Measurements from ENCODE around the gene TUBA8. TPM values are rescaled to one million over a fixed set of nuclear protein-coding genes. Genes with fewer than 3 reads are reported as not detected.

Gene TUBA8
- total and polyA plus RNA-seq, 2 experiments from 2014 or later, result 0.32 TPM; not detected in 1

- H3K79me2 ChIP-seq (ENCODE audit: insufficient read depth), result no peaks in the 10 kb centered on the region
- TF ChIP-seq EZH2phosphoT487 (IDR thresholded peaks at IDR 0.05; ENCODE audit: insufficient read depth, low read depth) (no peak), EZH2 (IDR thresholded peaks at IDR 0.05; ENCODE audit: insufficient read depth, poor library complexity, severe bottlenecking) (no peak)
- H3K4me3 ChIP-seq, result peak overlapping the region; percentile 12
- peak overlapping the region; percentile 56 for H3K27ac ChIP-seq
- no peaks in the 10 kb centered on the region for H4K20me1 ChIP-seq (ENCODE audit: insufficient read depth)
- DNase-seq, result peak; percentile 44
- in situ Hi-C loops (cut with MboI), result no loop called here
- H3K27me3 ChIP-seq (replicated peaks; ENCODE audit: insufficient read depth), result no peaks in the 10 kb centered on the region
- H3K9me3 ChIP-seq (ENCODE audit: low read depth), result no peaks in the 10 kb centered on the region
- peak overlapping the region; percentile 55 for H3K4me2 ChIP-seq (ENCODE audit: unreplicated experiment)
- H3F3A ChIP-seq (ENCODE audit: insufficient read depth), result no peaks in the 10 kb centered on the region
- H3K9me2 ChIP-seq (ENCODE audit: insufficient read depth), result no peaks in the 10 kb centered on the region
- H3K4me1 ChIP-seq (ENCODE audit: insufficient read depth), result peaks cover 16% of the 10 kb centered on the region
- no peaks in the 10 kb centered on the region for H3K36me3 ChIP-seq (ENCODE audit: low read depth)
- H2AFZ ChIP-seq, result peak overlapping the region; percentile 82
- 33 to 34% methylated on average over 14 of the region's 14 CpGs for WGBS, 2 experiments (ENCODE audit: low coverage in 1 of 2, low lambda C conversion rate in 2 of 2, missing lambda C conversion rate in 2 of 2)
- H3K9ac ChIP-seq, result peak overlapping the region; percentile 48; the same call in 1 of the 2 replicates
These were observed 42.9 kb upstream of the TUBA8 start for GRCh38 chr22:18067548-18068341.

- peak; percentile 71 for DNase-seq
- Histone ChIP-seq H3F3A (ENCODE audit: insufficient read depth) (no peaks in the 10 kb centered on the region), H3K27ac (peak overlapping the region; percentile 56), H4K20me1 (ENCODE audit: insufficient read depth) (no peaks in the 10 kb centered on the region), H2AFZ (peak overlapping the region; percentile 82), H3K79me2 (ENCODE audit: insufficient read depth) (no peaks in the 10 kb centered on the region), H3K9ac (peak overlapping the region; percentile 48; the same call in 1 of the 2 replicates), H3K4me3 (peak overlapping the region; percentile 12), H3K9me3 (ENCODE audit: low read depth) (no peaks in the 10 kb centered on the region), H3K4me2 (ENCODE audit: unreplicated experiment) (peak overlapping the region; percentile 55), H3K9me2 (ENCODE audit: insufficient read depth) (no peaks in the 10 kb centered on the region), H3K36me3 (ENCODE audit: low read depth) (no peaks in the 10 kb centered on the region), H3K27me3 (replicated peaks; ENCODE audit: insufficient read depth) (no peaks in the 10 kb centered on the region), H3K4me1 (ENCODE audit: insufficient read depth) (peaks cover 16% of the 10 kb centered on the region)
- TF ChIP-seq EZH2 (IDR thresholded peaks at IDR 0.05; ENCODE audit: insufficient read depth, poor library complexity, severe bottlenecking) (no peak), EZH2phosphoT487 (IDR thresholded peaks at IDR 0.05; ENCODE audit: insufficient read depth, low read depth) (no peak)
- in situ Hi-C loops (cut with MboI), result no loop called here
- WGBS, 2 experiments (ENCODE audit: low coverage in 1 of 2, low lambda C conversion rate in 2 of 2, missing lambda C conversion rate in 2 of 2), result 8 to 15% methylated on average over 3 of the region's 3 CpGs
These were observed 42.1 kb upstream of the TUBA8 start for GRCh38 chr22:18068381-18068988.

- H3K79me2 ChIP-seq (ENCODE audit: insufficient read depth), result no peaks in the 10 kb centered on the region
- H3K9me3 ChIP-seq (ENCODE audit: low read depth), result no peaks in the 10 kb centered on the region
- H3K36me3 ChIP-seq (ENCODE audit: low read depth), result no peaks in the 10 kb centered on the region
- TF ChIP-seq EZH2phosphoT487 (IDR thresholded peaks at IDR 0.05; ENCODE audit: insufficient read depth, low read depth), result no peak
- no peak for TF ChIP-seq EZH2 (IDR thresholded peaks at IDR 0.05; ENCODE audit: insufficient read depth, poor library complexity, severe bottlenecking)
- no peaks in the 10 kb centered on the region for H4K20me1 ChIP-seq (ENCODE audit: insufficient read depth)
- no peak overlapping the region for H3K9ac ChIP-seq
- peaks cover 16% of the 10 kb centered on the region for H3K4me1 ChIP-seq (ENCODE audit: insufficient read depth)
- H2AFZ ChIP-seq, result 0 out of 2 replicates have a peak overlapping the region, but pooled peaks have one; percentile 82
- H3K27ac ChIP-seq, result no peak overlapping the region
- in situ Hi-C loops (cut with MboI), result no loop called here
- H3K27me3 ChIP-seq (replicated peaks; ENCODE audit: insufficient read depth), result no peaks in the 10 kb centered on the region
- H3K9me2 ChIP-seq (ENCODE audit: insufficient read depth), result no peaks in the 10 kb centered on the region
- no peak overlapping the region for H3K4me2 ChIP-seq (ENCODE audit: unreplicated experiment)
- no peak overlapping the region for H3K4me3 ChIP-seq
- H3F3A ChIP-seq (ENCODE audit: insufficient read depth), result no peaks in the 10 kb centered on the region
- 81 to 82% methylated on average over 2 of the region's 2 CpGs for WGBS, 2 experiments (ENCODE audit: low coverage in 1 of 2, low lambda C conversion rate in 2 of 2, missing lambda C conversion rate in 2 of 2)
- DNase-seq, result no peak
These were observed 41.6 kb upstream of the TUBA8 start for GRCh38 chr22:18069041-18069440.

GRCh38 chr22:18070041-18070440 lies 40.6 kb upstream of the TUBA8 start:
- TF ChIP-seq EZH2phosphoT487 (IDR thresholded peaks at IDR 0.05; ENCODE audit: insufficient read depth, low read depth) (no peak), EZH2 (IDR thresholded peaks at IDR 0.05; ENCODE audit: insufficient read depth, poor library complexity, severe bottlenecking) (no peak)
- no peak overlapping the region for H3K27ac ChIP-seq

More at GRCh38 chr22:18070041-18070440, 40.6 kb upstream of the TUBA8 start:
- no peaks in the 10 kb centered on the region for H4K20me1 ChIP-seq (ENCODE audit: insufficient read depth)
- no peaks in the 10 kb centered on the region for H3K36me3 ChIP-seq (ENCODE audit: low read depth)
- no peak for DNase-seq
- H3K9me3 ChIP-seq (ENCODE audit: low read depth), result no peaks in the 10 kb centered on the region
- H3K4me2 ChIP-seq (ENCODE audit: unreplicated experiment), result no peak overlapping the region
- H3K9ac ChIP-seq, result no peak overlapping the region
- no peak overlapping the region for H3K4me3 ChIP-seq
- H2AFZ ChIP-seq, result no peak overlapping the region
- no peaks in the 10 kb centered on the region for H3K27me3 ChIP-seq (replicated peaks; ENCODE audit: insufficient read depth)
- H3F3A ChIP-seq (ENCODE audit: insufficient read depth), result no peaks in the 10 kb centered on the region
- H3K79me2 ChIP-seq (ENCODE audit: insufficient read depth), result no peaks in the 10 kb centered on the region
- no peaks in the 10 kb centered on the region for H3K9me2 ChIP-seq (ENCODE audit: insufficient read depth)
- in situ Hi-C loops (cut with MboI), result no loop called here
- 89% methylated on average over 4 of the region's 4 CpGs for WGBS, 2 experiments (ENCODE audit: low coverage in 1 of 2, low lambda C conversion rate in 2 of 2, missing lambda C conversion rate in 2 of 2)
- peaks cover 16% of the 10 kb centered on the region for H3K4me1 ChIP-seq (ENCODE audit: insufficient read depth)

Data from GM23248 (cell line).